NCI-H1436 treated with DMSO at 0.1 percent for 48 hours (cell line): ENCODE measurements around the gene ST3GAL4.
"Not testable (repeated sequence)": the region's sequence is repeated elsewhere in the genome, so short reads cannot be mapped to it uniquely, and the experiment has no call there.

Experiments used
- DNase-seq: peaks from one replicate; lab custom pipeline; 2025; lab: John Stamatoyannopoulos, UW

The ST3GAL4 gene

DNA sequence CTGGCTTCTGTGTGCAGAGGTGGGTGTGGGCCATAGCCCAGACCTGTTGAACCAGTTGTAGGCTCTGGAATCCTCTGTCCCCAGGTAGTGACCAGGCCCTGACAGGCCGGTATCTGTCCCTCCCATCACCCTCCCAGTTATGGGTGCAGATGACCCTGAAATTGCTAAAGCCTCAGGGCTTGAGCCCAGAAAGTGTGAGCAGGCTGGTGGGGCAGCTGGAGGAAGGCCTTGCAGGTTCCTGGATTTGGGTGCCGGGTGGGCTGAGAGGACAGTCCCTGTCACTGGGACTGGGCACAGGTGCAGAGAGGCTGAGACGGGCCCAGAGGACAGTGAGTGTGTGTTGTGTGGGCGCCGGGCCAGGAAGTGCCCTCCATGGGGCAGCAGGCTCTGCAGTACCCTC is 10.0 kb downstream of the ST3GAL4 start:
- not testable (repeated sequence) for DNase-seq

DNA sequence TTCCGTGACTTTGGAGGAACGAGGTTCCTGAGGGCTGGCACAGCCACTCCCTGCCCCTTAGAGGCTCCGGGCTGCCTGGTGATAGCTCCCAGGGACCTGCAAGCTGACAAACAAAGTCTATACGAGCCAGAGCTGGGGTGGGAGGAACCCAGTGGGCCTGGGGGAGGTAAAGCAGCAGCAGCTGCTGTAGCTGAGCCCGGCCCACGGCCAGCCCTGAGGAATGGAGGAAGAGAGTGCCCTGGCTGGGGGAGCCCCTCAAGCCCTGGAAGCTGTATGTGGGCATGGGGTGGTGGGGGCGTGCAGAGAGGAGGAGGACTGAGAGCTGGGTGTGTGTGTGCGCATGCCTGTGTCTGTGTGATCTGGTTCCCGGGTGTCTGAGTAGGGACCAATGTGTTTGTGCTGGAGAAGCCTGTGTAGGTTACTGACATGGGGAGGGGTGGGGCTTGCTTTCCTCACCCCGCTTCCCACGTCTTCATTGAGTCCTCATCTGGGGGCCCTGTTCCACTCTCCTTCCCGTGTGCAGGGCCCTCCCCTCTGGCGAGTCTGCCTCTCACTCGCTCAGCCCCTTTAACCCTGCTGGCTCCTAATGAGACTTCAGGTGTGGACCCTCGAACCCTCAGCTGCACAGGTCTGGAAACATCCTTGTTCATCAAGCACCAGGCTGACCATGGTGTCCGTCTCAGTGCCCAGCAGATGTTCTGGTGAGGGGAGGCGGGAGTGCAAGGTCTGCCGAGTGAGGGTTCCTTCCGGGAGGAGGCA is 10.8 kb downstream of the ST3GAL4 start:
- no peak for DNase-seq

DNA sequence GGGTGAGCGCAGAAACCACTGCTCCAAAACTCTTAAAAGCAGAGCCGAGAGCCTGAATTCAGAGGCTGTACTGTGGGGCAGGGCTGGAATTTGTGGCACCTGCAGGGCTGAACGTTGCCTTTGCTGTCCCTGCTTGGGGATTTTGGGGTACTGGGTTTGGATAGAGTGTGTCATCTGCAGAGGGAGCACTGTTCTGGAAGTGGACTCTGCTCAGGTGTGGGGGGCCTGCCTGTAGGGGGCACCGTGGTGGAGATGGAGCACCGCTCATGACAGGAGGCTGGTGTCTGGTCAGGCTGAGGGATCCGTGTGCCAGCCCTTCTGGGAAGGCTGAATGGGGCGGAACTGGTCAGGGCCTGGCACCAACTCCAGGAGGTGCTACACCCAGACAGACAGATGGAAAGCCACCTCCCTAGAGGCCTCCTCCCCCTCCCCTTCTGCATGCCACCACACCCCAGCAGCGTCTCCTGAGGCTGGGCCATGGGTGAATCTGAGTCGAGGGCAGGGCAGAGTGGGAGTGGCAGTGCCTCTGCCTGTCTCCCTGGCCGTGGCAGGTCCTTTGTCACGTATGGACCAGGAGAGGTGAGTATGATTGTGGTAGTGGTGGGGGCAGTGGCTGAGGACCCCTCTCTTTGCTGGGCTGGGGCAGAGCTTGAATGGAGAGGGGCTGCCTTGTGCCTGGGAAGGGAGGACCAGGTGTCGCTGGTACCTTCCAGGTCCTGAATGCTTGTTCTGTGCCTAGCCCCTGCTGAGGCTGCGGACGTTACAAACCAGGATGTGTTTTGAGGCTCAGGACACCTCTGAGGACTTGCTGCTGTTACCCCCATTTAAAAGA is 11.6 kb downstream of the ST3GAL4 start:
- DNase-seq, result not testable (repeated sequence)

DNA sequence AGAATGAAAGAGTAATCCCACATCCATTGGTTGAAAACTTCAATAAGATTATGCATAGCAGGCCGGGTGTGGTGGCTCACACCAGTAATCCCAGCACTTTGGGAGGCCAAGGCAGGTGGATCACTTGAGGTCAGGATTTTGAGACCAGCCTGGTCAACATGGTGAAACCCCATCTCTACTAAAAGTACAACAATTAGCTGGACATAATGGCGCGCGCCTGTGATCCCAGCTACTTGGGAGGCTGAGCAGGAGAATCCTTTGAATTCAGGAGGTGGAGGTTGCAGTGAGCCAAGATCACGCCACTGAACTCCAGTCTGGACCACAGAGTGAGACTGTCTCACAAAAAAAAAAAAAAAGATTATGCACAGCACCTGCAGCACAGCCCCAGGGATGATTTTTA is 12.3 kb downstream of the ST3GAL4 start:
- not testable (repeated sequence) for DNase-seq

DNA sequence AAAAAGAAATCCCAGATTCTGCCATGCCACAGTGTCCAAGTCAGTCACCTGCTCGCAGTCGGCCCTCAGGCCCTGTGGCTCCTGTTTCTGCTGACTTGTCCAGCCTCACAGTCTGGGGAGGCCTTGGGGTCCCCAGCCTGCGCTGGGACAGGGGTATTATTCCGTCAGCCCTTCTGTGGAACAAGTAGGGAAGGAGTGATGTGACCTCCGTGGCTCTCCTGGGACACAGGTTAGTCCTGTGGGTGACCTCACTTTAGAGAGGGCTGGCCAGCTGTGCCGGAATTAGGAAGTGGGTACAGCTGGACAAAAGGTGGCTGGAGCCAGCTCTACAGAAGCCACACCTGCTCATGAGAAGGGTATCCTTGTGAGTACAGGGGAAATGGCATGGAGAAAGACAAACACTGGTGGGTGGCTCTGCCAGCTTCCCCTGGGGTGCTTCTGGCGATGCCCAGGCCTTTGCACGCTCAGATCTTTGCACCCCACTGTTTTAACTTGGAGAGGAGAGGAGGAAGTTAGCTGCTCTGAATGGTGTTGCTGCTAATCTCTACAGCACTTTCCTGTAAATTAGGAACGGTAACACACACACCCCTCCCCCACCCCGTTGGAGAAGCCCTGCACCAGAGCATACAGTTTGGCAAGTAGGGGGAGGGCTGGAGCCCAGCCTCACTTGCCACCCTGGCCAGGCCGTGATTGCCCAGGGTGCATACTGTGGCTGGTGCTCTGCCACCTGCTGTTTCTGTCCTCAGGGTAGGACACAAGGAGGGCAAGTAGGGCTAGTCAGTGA is 13.0 kb downstream of the ST3GAL4 start:
- DNase-seq, result not testable (repeated sequence)

DNA sequence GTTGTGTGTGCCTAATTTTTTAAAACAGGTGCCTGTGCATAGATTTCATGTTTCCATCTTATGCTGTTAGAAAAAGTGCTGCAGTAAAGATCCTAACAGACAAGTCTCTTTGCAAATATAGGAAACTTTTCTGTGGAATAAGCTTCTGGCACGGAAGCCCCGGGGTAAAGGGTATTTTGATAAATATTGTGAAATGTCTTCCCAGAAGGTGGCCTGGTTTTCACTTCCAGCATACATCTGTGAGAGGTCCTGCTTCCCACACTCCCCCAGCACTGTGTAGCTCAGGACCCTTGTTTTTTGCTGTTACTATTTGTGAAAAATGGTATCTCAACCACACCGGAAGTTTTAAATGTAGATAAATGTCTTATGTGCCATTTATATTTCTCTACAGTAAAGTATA is 14.5 kb downstream of the ST3GAL4 start:
- no peak for DNase-seq

DNA sequence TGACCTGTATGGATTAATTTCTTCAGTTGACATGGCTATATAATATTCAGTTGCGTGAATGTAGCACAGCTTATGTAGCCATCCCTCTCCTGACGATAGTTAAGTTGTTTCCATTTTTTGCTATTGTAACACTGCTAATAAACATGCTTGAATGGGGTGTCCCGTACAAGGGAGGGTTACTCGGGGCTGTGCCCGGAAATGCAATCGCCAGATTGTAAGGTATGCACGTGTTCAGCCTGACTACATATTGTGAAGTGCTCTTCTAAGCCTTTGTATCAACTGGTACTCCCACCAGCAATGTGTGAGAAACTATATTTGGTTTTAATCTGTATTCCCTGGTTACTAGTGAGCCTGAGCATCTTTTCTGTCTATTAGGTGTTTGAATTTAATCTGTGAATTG is 16.1 kb downstream of the ST3GAL4 start:
- no peak for DNase-seq

DNA sequence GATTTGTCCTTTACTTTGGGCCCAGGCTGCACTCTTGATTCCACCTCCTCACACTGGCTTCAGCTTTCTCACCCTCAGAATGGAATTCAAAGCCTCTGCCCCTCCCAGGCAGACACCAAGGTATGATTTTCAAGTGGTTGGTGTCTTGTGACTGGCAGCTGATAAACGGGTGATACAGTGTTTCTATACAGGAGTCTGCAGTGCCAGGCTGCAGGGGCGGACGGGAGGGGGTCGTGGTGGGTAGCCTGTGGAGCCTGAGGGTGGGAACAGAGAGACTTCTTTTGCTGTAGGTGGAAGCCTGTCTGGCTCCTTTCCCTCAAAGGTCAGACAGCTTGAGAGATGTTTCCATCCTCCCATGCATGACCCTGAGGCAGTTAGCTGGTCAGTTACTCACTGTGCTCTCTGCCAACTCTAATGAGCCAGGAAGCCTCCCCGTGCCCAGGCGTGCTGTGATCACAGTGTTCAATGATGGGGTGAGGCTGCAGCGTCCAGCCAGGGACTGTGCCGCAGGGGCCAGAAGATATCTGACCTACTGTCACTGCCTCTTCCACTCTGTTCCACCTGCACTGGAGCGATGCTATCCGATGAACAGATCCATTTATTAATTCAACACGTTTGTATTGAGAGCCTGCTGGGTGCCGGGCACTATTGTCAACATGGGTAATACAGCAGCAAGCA is 18.0 kb downstream of the ST3GAL4 start:
- not testable (repeated sequence) for DNase-seq

DNA sequence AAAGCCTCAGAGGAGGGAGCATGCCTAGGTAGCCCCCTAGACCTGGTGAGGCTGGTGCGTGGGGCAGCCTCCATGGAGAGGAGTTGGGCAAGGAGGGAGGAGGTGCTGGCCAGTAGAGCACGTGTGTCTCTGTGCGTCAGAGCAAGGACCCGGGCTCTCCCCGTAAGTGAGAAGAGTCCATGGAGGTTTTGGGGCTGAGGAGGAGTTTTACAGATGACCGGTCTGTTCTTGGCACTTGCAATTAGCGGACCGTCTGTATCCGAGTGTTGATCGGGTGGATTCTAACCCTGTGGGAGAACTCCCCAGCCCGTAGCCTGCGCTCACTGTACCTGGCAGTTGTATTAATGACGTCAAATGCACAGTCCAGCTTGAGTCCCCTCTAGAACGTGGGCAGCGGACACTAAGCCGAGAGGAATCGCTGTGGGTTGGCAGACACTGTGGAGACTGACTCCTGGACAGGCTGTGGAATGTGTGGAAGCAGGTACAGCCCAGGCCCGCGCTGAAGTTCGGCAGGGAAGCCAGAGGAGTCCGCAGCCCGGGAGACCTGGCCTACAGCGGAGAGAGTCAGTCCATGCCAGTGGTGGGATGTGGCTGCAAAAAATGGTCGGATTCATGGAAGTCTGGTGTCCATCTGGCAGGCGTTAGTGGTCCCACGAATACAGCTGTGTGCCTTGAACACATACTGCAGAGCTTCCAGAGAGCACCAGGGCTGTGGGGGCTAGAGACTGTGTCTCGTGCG is 19.2 kb downstream of the ST3GAL4 start:
- not testable (repeated sequence) for DNase-seq

DNA sequence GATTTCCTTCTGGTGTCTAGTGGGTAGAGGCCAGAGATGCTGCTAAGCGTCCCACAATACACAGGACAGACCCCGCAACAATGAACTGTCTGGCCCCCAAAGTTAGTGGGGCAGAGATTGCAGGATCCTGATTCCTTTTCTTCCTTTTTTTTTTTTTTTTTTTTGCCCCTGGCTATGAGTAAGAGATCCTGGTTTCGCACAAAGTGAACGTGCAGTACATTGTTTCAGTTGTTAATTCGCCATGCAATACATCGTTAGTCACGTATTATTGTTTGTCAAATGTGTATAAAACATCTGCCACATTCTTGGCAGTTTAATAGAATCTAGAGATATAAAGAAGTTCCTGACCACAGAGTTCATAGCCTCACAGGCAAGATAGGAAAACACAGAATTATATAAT is 20.2 kb downstream of the ST3GAL4 start:
- DNase-seq, result no peak

DNA sequence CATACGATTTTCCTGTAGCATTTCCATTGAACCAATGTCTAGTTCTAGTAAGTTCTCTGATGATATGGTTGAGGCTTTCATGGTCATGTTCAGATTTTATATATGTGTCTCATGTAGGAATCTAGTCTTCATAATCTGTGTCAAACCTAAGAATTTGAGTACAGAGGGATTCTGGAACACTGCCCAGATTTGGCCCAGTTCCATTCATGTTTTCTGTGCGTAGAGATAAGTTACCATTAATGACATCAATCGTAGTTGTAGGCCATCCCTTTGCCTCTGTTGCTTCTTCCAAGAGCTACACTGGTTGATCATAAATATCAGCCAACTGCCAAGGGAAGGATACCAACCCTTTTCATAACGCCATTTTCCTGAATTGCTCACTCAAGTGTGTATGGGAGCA is 23.3 kb downstream of the ST3GAL4 start:
- DNase-seq, result no peak

DNA sequence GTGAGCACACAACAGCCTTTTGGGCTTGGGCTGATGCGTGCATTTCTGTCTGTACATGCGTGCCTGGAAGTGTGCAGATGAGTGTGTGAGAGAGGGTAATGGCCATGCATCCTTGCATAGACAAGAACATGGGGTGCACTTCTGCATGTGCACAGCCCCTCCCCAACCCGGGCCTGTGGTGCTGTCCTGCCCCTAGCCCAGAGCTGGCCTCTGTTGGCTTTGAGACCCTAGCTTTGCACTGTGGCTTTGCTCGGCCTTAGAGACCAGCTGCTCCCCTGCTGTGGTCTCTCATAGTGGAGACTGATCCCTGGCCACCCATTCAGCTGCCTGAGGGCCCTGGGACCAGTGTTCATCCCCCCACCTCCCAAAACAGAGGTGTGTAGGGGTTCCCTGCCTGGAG is 25.4 kb downstream of the ST3GAL4 start:
- DNase-seq, result no peak

DNA sequence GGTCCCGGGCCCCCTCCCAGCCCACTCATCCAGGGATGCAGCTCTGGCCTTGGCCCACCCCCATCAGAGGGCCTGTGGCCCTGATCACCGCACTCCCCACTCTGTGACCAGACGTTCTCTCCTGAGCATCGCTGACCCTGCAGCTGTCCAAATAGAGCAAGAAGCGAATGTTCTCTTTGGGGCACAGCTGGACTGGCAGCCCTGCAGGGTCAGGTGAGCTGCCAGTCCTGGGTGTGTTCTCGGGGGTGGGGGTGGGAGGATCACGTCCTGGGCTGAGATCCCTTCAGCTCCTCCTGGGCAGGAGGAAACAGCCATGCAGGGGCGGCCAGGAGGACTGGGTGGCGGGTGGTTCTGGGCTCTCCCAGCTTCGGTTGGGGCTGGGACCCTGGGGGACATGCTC is 26.5 kb downstream of the ST3GAL4 start:
- DNase-seq, result not testable (repeated sequence)

DNA sequence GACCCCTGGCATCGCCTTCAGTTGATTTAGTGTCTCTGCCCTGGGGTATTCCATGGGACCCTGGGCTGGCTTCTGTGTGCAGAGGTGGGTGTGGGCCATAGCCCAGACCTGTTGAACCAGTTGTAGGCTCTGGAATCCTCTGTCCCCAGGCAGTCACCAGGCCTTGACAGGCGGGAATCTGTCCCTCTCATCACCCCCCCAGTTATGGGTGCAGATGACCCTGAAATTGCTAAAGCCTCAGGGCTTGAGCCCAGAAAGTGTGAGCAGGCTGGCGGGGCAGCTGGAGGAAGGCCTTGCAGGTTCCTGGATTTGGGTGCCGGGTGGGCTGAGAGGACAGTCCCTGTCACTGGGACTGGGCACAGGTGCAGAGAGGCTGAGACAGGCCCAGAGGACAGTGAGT is 27.2 kb downstream of the ST3GAL4 start:
- DNase-seq, result not testable (repeated sequence)

DNA sequence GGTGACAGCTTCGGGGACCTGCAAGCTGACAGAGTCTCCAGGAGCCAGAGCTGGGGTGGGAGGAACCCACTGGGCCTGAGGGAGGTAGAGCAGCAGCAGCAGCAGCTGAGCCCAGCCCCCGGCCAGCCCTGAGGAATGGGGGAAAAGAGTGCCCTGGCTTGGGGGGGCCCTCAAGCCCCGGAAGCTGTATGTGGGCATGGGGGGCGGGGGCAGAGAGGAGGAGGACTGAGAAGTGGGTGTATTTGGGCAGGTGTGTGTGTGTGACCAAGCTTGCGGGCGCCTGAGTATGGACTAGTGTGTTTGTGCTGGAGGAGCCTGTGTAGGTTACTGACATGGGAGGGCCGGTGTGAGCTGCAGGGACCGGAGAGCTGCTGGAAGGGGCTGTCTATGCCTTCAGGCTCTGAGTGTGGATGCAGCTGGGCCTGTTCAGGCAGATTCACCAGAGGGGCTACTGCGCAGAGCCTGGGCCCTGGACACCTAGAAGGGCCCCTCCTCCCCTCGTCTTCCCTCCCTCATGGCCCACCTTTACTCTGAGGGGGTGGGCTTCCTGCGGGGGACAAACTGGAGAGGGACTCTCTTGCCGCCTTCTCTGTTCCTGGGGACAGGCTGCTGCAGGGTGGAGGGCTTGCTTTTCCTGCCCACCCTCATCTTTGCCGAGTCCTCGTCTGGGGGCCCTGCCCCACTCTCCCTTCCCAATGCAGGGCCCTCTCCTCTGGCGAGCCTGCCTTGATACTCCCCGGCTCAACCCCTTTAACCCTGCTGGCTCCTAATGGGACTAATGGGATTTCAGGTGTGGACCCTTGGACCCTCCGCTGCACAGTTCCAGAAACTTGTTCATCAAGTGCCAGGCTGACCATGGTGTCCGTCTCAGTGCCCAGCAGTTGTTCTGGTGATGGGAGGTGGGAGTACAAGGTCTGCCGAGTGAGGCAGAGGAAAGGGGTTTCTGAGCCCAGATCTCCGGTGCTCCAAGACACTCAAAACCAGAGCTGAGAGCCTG is 28.2 kb downstream of the ST3GAL4 start:
- no peak for DNase-seq

DNA sequence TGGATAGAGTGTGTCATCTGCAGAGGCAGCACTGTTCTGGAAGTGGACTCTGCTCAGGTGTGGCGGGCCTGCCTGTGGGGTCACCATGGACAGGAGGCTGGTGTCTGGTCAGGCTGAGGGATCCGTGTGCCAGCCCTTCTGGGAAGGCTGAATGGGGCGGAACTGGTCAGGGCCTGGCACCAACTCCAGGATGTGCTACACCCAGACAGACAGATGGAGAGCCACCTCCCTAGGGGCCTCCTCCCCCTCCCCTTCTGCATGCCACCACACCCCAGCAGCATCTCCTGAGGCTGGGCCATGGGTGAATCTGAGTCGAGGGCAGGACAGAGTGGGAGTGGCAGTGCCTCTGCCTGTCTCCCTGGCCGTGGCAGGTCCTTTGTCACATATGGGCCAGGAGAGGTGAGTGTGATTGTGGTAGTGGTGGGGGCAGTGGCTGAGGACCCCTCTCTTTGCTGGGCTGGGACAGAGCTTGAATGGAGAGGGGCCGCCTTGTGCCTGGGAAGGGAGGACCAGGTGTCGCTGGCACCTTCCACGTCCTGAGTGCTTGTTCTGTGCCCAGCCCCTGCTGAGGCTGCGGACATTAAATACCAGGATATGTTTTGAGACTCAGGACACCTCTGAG is 29.1 kb downstream of the ST3GAL4 start:
- DNase-seq, result no peak

DNA sequence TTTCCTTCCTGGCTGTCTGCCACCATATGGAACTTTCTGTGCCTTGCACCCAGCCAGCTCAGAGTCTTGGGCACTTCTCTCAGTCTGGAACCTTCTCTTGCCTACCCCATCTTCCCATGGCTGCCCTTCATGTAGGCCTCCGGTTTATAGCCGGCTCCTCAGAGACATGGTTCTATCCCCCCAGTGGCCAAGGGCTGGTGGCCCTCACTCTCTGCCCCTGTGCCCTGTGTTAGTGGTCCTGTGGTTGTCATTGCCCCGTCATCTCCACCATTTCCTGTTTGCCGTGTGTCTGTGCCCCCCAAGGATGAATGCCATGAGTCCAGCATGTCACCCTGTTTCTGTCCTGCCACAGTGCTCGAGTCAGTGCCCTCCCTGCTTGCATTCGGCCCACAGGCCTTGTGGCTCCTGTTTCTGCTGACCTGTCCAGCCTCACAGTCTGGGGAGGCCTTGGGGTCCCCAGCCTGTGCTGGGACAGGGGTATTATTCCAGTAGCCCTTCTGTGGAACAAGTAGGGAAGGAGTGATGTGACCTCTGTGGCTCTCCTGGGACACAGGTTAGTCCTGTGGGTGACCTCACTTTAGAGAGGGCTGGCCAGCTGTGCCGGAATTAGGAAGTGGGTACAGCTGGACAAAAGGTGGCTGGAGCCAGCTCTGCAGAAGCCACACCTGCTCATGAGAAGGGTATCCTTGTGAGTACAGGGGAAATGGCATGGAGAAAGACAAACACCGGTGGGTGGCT is 30.7 kb downstream of the ST3GAL4 start:
- DNase-seq, result no peak

DNA sequence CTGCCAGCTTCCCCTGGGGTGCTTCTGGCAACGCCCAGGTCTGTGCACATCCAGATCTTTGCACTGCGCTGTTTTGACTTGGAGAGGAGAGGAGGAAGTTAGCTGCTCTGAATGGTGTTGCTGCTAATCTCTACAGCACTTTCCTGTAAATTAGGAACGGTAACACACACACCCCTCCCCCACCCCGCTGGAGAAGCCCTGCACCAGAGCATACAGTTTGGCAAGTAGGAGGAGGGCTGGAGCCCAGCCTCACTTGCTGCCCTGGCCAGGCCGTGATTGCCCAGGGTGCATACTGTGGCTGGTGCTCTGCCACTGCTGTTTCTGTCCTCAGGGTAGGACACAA is 31.2 kb downstream of the ST3GAL4 start:
- not testable (repeated sequence) for DNase-seq

DNA sequence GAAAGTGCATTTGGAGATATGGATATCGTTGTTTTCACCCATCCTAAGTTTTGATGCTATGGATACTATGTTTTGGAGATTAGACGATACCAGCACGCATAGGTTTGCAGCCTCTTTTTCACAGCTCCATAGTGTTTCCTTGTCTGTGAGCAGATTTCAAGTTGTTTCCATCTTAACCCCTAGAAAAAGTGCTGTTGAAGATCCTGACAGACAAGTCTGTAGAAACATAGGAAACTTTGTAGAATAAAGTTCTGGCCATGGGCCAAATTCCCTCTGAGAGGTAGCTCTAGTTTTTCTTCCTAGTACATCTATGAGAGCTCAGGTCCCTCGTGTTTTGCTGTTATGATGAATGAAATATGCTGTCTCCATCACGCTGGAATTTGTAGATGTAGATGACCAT is 32.4 kb downstream of the ST3GAL4 start:
- no peak for DNase-seq
